Hepatocyte (in vitro differentiated cells): Measurements from ENCODE around the gene LRRC28. TPM values are rescaled to one million over a fixed set of nuclear protein-coding genes. Genes with fewer than 3 reads are reported as not detected.

Source experiments
- DNase-seq: peaks from one replicate; pipeline ENCODE4 v3.0.0-alpha.2; 2016; ENCODE audit warnings: low spot score
- H2AFZ ChIP-seq: fragments of 200-600 bp; sonication (generic); 2 replicates; pipeline ENCODE4 v1.6.0; 2016; ENCODE audit warnings: antibody characterized with exemption, mild to moderate bottlenecking
- H3K27ac ChIP-seq: fragments of 200-600 bp; sonication (generic); 2 replicates; pipeline ENCODE4 v1.5.1; 2016; ENCODE audit warnings: mild to moderate bottlenecking
- H3K27me3 ChIP-seq: fragments of 200-600 bp; sonication (generic); 2 replicates; pipeline ENCODE4 v1.6.1; 2016
- H3K36me3 ChIP-seq: fragments of 200-600 bp; sonication (generic); replicated peaks from 2 replicates; pipeline ENCODE4 v1.5.1; 2016; ENCODE audit warnings: low read depth; ENCODE audit not compliant: insufficient read depth
- H3K4me1 ChIP-seq: fragments of 200-600 bp; sonication (generic); 2 replicates; pipeline ENCODE4 v1.5.1; 2016; ENCODE audit warnings: mild to moderate bottlenecking, moderate library complexity; ENCODE audit not compliant: insufficient read depth
- H3K4me2 ChIP-seq: fragments of 200-600 bp; sonication (generic); 2 replicates; pipeline ENCODE4 v1.6.0; 2016
- H3K4me3 ChIP-seq: fragments of 200-600 bp; sonication (generic); 2 replicates; pipeline ENCODE4 v1.5.1; 2016; ENCODE audit warnings: mild to moderate bottlenecking
- H3K79me2 ChIP-seq: fragments of 200-600 bp; sonication (generic); 2 replicates; pipeline ENCODE4 v1.6.0; 2017; ENCODE audit warnings: mild to moderate bottlenecking
- H3K9me2 ChIP-seq: fragments of 200-600 bp; sonication (generic); replicated peaks from 2 replicates; pipeline ENCODE4 v1.6.0; 2017; ENCODE audit warnings: mild to moderate bottlenecking; ENCODE audit not compliant: insufficient read depth
- H3K9me3 ChIP-seq: fragments of 200-600 bp; sonication (generic); 2 replicates; pipeline ENCODE4 v1.5.1; 2016; ENCODE audit warnings: low read depth, mild to moderate bottlenecking
- H4K20me1 ChIP-seq: fragments of 200-600 bp; sonication (generic); 2 replicates; pipeline ENCODE4 v1.6.0; 2016; ENCODE audit warnings: mild to moderate bottlenecking; ENCODE audit not compliant: insufficient read depth, poor library complexity, severe bottlenecking
- CTCF ChIP-seq: fragments of 200-600 bp; sonication (generic); IDR thresholded peaks from 2 replicates; pipeline ENCODE4 v1.5.1; 2016; ENCODE audit warnings: antibody characterized with exemption, mild to moderate bottlenecking; ENCODE audit not compliant: poor library complexity
- EZH2 ChIP-seq: fragments of 200-600 bp; sonication (generic); IDR thresholded peaks from 2 replicates; pipeline ENCODE4 v1.6.1; 2016; ENCODE audit warnings: antibody characterized with exemption, mild to moderate bottlenecking, borderline replicate concordance
- EZH2phosphoT487 ChIP-seq: fragments of 200-600 bp; sonication (generic); IDR thresholded peaks from one replicate; pipeline ENCODE4 v1.6.1; 2018; ENCODE audit warnings: antibody characterized with exemption, mild to moderate bottlenecking, low read depth, moderate library complexity; ENCODE audit not compliant: unreplicated experiment, severe bottlenecking
- WGBS: methylation state at CpG from one replicate; pipeline ENCODE4 v1.1.6; 2016; ENCODE audit warnings: low lambda C conversion rate; ENCODE audit errors: missing lambda C conversion rate; 5-methylcytosine and 5-hydroxymethylcytosine counted together
- polyA plus RNA-seq: library from polyadenylated mRNA; unstranded; fragments of >200 nt; fragmentation: Nextera tagmentation; extraction: Ambion mirVana; gene quantifications from 2 replicates; pipeline ENCODE4 v1.2.1, GENCODE V29; 2016
- total RNA-seq: library from RNA; depleted of rRNA; stranded (reverse); fragments of >200 nt; gene quantifications from 2 replicates; pipeline ENCODE4 v1.2.3, GENCODE V29; 2014

Gene LRRC28
- total and polyA plus RNA-seq, 2 experiments from 2014 or later = 32.1 to 55.5 TPM

- no peaks in the 10 kb centered on the region for H3K79me2 ChIP-seq
- TF ChIP-seq CTCF = no peak
- no peak for TF ChIP-seq EZH2
- TF ChIP-seq EZH2phosphoT487 = no peak
- no peak overlapping the region for H3K27ac ChIP-seq
- peaks cover 11% of the 10 kb centered on the region for H3K9me3 ChIP-seq
- no peak overlapping the region for H3K4me3 ChIP-seq
- no peaks in the 10 kb centered on the region for H3K27me3 ChIP-seq
- WGBS = 94% methylated on average over 2 of the region's 2 CpGs
- H3K36me3 ChIP-seq = no peaks in the 10 kb centered on the region
- DNase-seq = no peak
- no peaks in the 10 kb centered on the region for H4K20me1 ChIP-seq
- H3K9me2 ChIP-seq = no peaks in the 10 kb centered on the region
- H3K4me2 ChIP-seq = no peak overlapping the region
- H3K4me1 ChIP-seq = peaks cover 1% of the 10 kb centered on the region
- no peak overlapping the region for H2AFZ ChIP-seq
Measured at GRCh38 chr15:99312228-99312627, 60.9 kb downstream of the LRRC28 start.

GRCh38 chr15:99312794-99313193, 61.5 kb downstream of the LRRC28 start:
- H3K9me3 ChIP-seq = peaks cover 11% of the 10 kb centered on the region
- DNase-seq = no peak
- H3K27me3 ChIP-seq = no peaks in the 10 kb centered on the region
- no peaks in the 10 kb centered on the region for H4K20me1 ChIP-seq
- no peaks in the 10 kb centered on the region for H3K36me3 ChIP-seq
- no peak overlapping the region for H2AFZ ChIP-seq
- H3K27ac ChIP-seq = no peak overlapping the region
- H3K4me1 ChIP-seq = no peaks in the 10 kb centered on the region
- no peaks in the 10 kb centered on the region for H3K9me2 ChIP-seq
- H3K79me2 ChIP-seq = no peaks in the 10 kb centered on the region
- TF ChIP-seq EZH2phosphoT487 (no peak), EZH2 (no peak), CTCF (no peak)
- WGBS = 96% methylated on average over 3 of the region's 3 CpGs
- H3K4me2 ChIP-seq = no peak overlapping the region
- H3K4me3 ChIP-seq = no peak overlapping the region

- Histone ChIP-seq H3K36me3 (no peaks in the 10 kb centered on the region), H3K27me3 (no peaks in the 10 kb centered on the region), H3K4me3 (no peak overlapping the region), H2AFZ (no peak overlapping the region), H3K27ac (no peak overlapping the region), H3K9me2 (no peaks in the 10 kb centered on the region), H3K4me1 (no peaks in the 10 kb centered on the region), H3K4me2 (no peak overlapping the region), H3K79me2 (no peaks in the 10 kb centered on the region), H4K20me1 (no peaks in the 10 kb centered on the region), H3K9me3 (peaks cover 11% of the 10 kb centered on the region)
- TF ChIP-seq CTCF (no peak), EZH2phosphoT487 (no peak), EZH2 (no peak)
- DNase-seq = no peak
- 87% methylated on average over 2 of the region's 2 CpGs for WGBS
Measured at GRCh38 chr15:99315636-99316035, 64.4 kb downstream of the LRRC28 start.
